ENCODE results near the gene PKNOX2.

- TF ChIP-seq POLR2AphosphoS5 (IDR thresholded peaks at IDR 0.05; ENCODE audit: low read depth): no peak
- TF ChIP-seq CTCF (IDR thresholded peaks at IDR 0.05; ENCODE audit: insufficient read depth, low read length): peak; percentile 38
- no peak for TF ChIP-seq REST (IDR thresholded peaks at IDR 0.05; ENCODE audit: insufficient replicate concordance, low read depth)
- no peak for TF ChIP-seq GABPA (IDR thresholded peaks at IDR 0.05; ENCODE audit: low read depth)
- TF ChIP-seq SPI1 (IDR thresholded peaks at IDR 0.05; ENCODE audit: borderline replicate concordance, low read depth): no peak
Measured at GRCh38 chr11:125423247-125423849, 258.8 kb downstream of the PKNOX2 start.
